SK-N-SH treated with all-trans-retinoic acid at 6 μM for 48 hours (cell line): Measurements from ENCODE around the gene FREM2.

Experiments used
- ATAC-seq: fragments of 200-7000 bp; cut with Tn5 transposase; 3 replicates; pipeline ENCODE4 v1.9.1; 2020; ENCODE audit warnings: mild to moderate bottlenecking, moderate library complexity
- ARNTL ChIP-seq: fragments of 450-650 bp; formaldehyde crosslinking; IDR thresholded peaks from 2 replicates; pipeline ENCODE4 v1.5.0; 2020; ENCODE audit warnings: low read depth, mild to moderate bottlenecking, moderate library complexity, borderline replicate concordance
- BACH2 ChIP-seq: fragments of 250-450 bp; sonication (Bioruptor Pico); IDR thresholded peaks from 2 replicates; pipeline ENCODE4 v1.9.0; 2021; ENCODE audit warnings: mild to moderate bottlenecking, borderline replicate concordance
- CSDC2 ChIP-seq: fragments of 250-450 bp; sonication (Bioruptor Pico); IDR thresholded peaks from 2 replicates; pipeline ENCODE4 v1.5.0; 2020; ENCODE audit warnings: mild to moderate bottlenecking, moderate library complexity
- CSRNP3 ChIP-seq: fragments of 250-450 bp; sonication (Bioruptor Pico); IDR thresholded peaks from 2 replicates; pipeline ENCODE4 v1.5.1; 2021; ENCODE audit warnings: mild to moderate bottlenecking, moderate library complexity
- GLIS3 ChIP-seq: fragments of 250-450 bp; sonication (Bioruptor Pico); IDR thresholded peaks from 2 replicates; pipeline ENCODE4 v1.5.0; 2020; ENCODE audit warnings: mild to moderate bottlenecking, moderate library complexity
- ISL1 ChIP-seq: fragments of 250-450 bp; sonication (Bioruptor Pico); IDR thresholded peaks from 2 replicates; pipeline ENCODE4 v2.1.2; 2022; ENCODE audit warnings: mild to moderate bottlenecking, moderate library complexity
- OSR1 ChIP-seq: fragments of 250-450 bp; sonication (Bioruptor Pico); IDR thresholded peaks from 2 replicates; pipeline ENCODE4 v1.8.0; 2022; ENCODE audit warnings: moderate library complexity, mild to moderate bottlenecking, inconsistent platforms
- PPARA ChIP-seq: fragments of 250-450 bp; sonication (Bioruptor Pico); IDR thresholded peaks from 2 replicates; pipeline ENCODE4 v1.5.0; 2020; ENCODE audit warnings: mild to moderate bottlenecking, borderline replicate concordance
- RARB ChIP-seq: fragments of 250-450 bp; sonication (Bioruptor Pico); IDR thresholded peaks from 2 replicates; pipeline ENCODE4 v1.8.0; 2021; ENCODE audit warnings: mild to moderate bottlenecking, moderate library complexity
- SNAI2 ChIP-seq: fragments of 250-450 bp; sonication (Bioruptor Pico); IDR thresholded peaks from 2 replicates; pipeline ENCODE4 v1.5.0; 2020; ENCODE audit warnings: mild to moderate bottlenecking, moderate library complexity
- TCF4 ChIP-seq: fragments of 250-450 bp; sonication (Bioruptor Pico); IDR thresholded peaks from 2 replicates; pipeline ENCODE4 v1.8.0; 2021; ENCODE audit warnings: mild to moderate bottlenecking, moderate library complexity, borderline replicate concordance
- ZC3H10 ChIP-seq: fragments of 250-450 bp; sonication (Bioruptor Pico); IDR thresholded peaks from 2 replicates; pipeline ENCODE4 v1.5.1; 2021; ENCODE audit warnings: mild to moderate bottlenecking, moderate library complexity
- ZFP3 ChIP-seq: fragments of 250-450 bp; sonication (Bioruptor Pico); IDR thresholded peaks from 2 replicates; pipeline ENCODE4 v1.5.0; 2020; ENCODE audit warnings: mild to moderate bottlenecking, moderate library complexity
- ZFP30 ChIP-seq: fragments of 450-650 bp; formaldehyde crosslinking; IDR thresholded peaks from 2 replicates; pipeline ENCODE4 v1.5.0; 2022; ENCODE audit warnings: mild to moderate bottlenecking, moderate library complexity
- ZNF565 ChIP-seq: fragments of 450-650 bp; formaldehyde crosslinking; conservative IDR thresholded peaks from 2 replicates; pipeline ENCODE4 v1.5.0; 2020; ENCODE audit warnings: low read depth, mild to moderate bottlenecking, moderate library complexity
- ZNF70 ChIP-seq: fragments of 450-650 bp; formaldehyde crosslinking; IDR thresholded peaks from 2 replicates; pipeline ENCODE4 v1.5.0; 2020; ENCODE audit warnings: mild to moderate bottlenecking, moderate library complexity
- ZNF8 ChIP-seq: fragments of 450-650 bp; formaldehyde crosslinking; IDR thresholded peaks from 2 replicates; pipeline ENCODE4 v1.5.0; 2020; ENCODE audit warnings: mild to moderate bottlenecking, moderate library complexity
- TF ChIP-seq, protein P1 (sequence below): fragments of 250-450 bp; sonication (Bioruptor Pico); IDR thresholded peaks from 2 replicates; pipeline ENCODE4 v1.5.0; 2020; ENCODE audit warnings: mild to moderate bottlenecking, moderate library complexity
- TF ChIP-seq, protein P2 (sequence below): fragments of 250-450 bp; sonication (Bioruptor Pico); IDR thresholded peaks from 2 replicates; pipeline ENCODE4 v1.8.0; 2020; ENCODE audit warnings: mild to moderate bottlenecking, moderate library complexity, borderline replicate concordance
- TF ChIP-seq, protein P3 (sequence below): fragments of 250-450 bp; sonication (Bioruptor Pico); IDR thresholded peaks from 2 replicates; pipeline ENCODE4 v1.8.0; 2021; ENCODE audit warnings: low read depth, mild to moderate bottlenecking, moderate library complexity, borderline replicate concordance

The FREM2 gene

DNA sequence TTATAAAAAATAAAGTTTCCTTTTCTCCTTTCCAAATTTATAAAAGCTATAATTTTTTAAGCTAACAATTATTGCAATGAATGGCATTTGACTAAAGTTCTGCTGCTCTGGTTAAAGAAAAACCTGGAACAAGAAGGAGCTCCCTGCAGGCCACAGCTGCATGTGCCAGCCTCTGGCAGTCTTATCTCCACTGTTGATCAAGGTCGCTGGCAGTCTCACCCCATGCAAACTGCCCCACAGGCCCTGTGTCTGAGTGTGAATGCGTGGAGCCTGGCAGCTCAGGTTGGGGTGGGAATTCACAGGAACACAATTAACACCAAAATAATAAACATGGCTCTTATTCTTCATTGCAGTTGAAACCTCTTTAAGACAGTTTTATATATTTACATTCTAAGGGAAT lies 30.2 kb upstream of the FREM2 start:
- ATAC-seq = no peak
- TF ChIP-seq ZFP30 (CRISPR knock-in tag) = no peak
- TF ChIP-seq CSDC2 (CRISPR knock-in tag) = no peak
- no peak for TF ChIP-seq RARB
- no peak for TF ChIP-seq TCF4 (CRISPR knock-in tag)
- TF ChIP-seq, protein P1, sequence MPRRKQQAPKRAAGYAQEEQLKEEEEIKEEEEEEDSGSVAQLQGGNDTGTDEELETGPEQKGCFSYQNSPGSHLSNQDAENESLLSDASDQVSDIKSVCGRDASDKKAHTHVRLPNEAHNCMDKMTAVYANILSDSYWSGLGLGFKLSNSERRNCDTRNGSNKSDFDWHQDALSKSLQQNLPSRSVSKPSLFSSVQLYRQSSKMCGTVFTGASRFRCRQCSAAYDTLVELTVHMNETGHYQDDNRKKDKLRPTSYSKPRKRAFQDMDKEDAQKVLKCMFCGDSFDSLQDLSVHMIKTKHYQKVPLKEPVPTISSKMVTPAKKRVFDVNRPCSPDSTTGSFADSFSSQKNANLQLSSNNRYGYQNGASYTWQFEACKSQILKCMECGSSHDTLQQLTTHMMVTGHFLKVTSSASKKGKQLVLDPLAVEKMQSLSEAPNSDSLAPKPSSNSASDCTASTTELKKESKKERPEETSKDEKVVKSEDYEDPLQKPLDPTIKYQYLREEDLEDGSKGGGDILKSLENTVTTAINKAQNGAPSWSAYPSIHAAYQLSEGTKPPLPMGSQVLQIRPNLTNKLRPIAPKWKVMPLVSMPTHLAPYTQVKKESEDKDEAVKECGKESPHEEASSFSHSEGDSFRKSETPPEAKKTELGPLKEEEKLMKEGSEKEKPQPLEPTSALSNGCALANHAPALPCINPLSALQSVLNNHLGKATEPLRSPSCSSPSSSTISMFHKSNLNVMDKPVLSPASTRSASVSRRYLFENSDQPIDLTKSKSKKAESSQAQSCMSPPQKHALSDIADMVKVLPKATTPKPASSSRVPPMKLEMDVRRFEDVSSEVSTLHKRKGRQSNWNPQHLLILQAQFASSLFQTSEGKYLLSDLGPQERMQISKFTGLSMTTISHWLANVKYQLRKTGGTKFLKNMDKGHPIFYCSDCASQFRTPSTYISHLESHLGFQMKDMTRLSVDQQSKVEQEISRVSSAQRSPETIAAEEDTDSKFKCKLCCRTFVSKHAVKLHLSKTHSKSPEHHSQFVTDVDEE (CRISPR knock-in tag) = no peak
- TF ChIP-seq, protein P2, sequence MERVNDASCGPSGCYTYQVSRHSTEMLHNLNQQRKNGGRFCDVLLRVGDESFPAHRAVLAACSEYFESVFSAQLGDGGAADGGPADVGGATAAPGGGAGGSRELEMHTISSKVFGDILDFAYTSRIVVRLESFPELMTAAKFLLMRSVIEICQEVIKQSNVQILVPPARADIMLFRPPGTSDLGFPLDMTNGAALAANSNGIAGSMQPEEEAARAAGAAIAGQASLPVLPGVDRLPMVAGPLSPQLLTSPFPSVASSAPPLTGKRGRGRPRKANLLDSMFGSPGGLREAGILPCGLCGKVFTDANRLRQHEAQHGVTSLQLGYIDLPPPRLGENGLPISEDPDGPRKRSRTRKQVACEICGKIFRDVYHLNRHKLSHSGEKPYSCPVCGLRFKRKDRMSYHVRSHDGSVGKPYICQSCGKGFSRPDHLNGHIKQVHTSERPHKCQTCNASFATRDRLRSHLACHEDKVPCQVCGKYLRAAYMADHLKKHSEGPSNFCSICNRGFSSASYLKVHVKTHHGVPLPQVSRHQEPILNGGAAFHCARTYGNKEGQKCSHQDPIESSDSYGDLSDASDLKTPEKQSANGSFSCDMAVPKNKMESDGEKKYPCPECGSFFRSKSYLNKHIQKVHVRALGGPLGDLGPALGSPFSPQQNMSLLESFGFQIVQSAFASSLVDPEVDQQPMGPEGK = no peak
- TF ChIP-seq BACH2 = no peak
- TF ChIP-seq ISL1 (CRISPR knock-in tag) = no peak
- no peak for TF ChIP-seq GLIS3 (CRISPR knock-in tag)
- TF ChIP-seq ARNTL = no peak
- no peak for TF ChIP-seq ZC3H10 (CRISPR knock-in tag)
- TF ChIP-seq SNAI2 (CRISPR knock-in tag) = no peak
- no peak for TF ChIP-seq CSRNP3 (CRISPR knock-in tag)
- no peak for TF ChIP-seq ZNF8 (CRISPR knock-in tag)
- TF ChIP-seq, protein P3, sequence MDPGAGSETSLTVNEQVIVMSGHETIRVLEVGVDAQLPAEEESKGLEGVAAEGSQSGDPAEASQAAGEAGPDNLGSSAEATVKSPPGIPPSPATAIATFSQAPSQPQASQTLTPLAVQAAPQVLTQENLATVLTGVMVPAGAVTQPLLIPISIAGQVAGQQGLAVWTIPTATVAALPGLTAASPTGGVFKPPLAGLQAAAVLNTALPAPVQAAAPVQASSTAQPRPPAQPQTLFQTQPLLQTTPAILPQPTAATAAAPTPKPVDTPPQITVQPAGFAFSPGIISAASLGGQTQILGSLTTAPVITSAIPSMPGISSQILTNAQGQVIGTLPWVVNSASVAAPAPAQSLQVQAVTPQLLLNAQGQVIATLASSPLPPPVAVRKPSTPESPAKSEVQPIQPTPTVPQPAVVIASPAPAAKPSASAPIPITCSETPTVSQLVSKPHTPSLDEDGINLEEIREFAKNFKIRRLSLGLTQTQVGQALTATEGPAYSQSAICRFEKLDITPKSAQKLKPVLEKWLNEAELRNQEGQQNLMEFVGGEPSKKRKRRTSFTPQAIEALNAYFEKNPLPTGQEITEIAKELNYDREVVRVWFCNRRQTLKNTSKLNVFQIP = no peak
- no peak for TF ChIP-seq OSR1 (CRISPR knock-in tag)

GRCh38 chr13:38657191-38657590 lies 29.7 kb upstream of the FREM2 start:
- no peak for TF ChIP-seq CSRNP3 (CRISPR knock-in tag)
- TF ChIP-seq ZNF8 (CRISPR knock-in tag) = no peak
- TF ChIP-seq SNAI2 (CRISPR knock-in tag) = no peak
- peak; percentile 22; the same call in 1 of the 3 replicates for ATAC-seq

DNA sequence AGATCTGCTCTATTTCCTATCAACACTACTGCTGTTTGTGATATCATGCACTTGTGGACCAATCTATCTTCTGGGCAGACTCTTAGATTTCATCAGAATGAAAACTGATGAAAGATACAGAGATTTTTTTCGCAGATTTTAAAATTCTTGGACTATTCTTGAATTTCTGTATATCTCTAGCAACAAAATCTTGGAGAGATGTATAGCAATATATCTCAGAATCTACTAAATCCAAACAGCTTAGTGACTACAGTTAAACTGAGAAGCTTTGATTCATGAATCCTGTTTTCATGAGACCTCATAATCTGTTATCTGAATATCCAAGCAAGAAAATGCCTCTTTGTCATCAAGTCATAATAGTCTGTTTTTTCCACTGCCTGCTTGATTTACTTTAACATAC lies 28.0 kb upstream of the FREM2 start:
- no peak for ATAC-seq
- TF ChIP-seq RARB (no peak), ZFP3 (CRISPR knock-in tag) (no peak), GLIS3 (CRISPR knock-in tag) (no peak), ZNF565 (CRISPR knock-in tag) (no peak), ZFP30 (CRISPR knock-in tag) (no peak), BACH2 (no peak), OSR1 (CRISPR knock-in tag) (no peak), ZNF70 (CRISPR knock-in tag) (no peak), CSRNP3 (CRISPR knock-in tag) (no peak), ISL1 (CRISPR knock-in tag) (no peak), ZC3H10 (CRISPR knock-in tag) (no peak), PPARA (CRISPR knock-in tag) (no peak), TCF4 (CRISPR knock-in tag) (no peak), ZNF8 (CRISPR knock-in tag) (no peak)
- TF ChIP-seq, protein P3 = no peak
